WTC11 (cell line): Measurements from ENCODE around the gene SULT2B1. TPM values are rescaled to one million over a fixed set of nuclear protein-coding genes. Genes with fewer than 3 reads are reported as not detected.

Source experiments
- ATAC-seq: fragments of 200-7000 bp; cut with Tn5 transposase; 2 replicates; pipeline ENCODE4 v1.10.0; 2021; ENCODE audit warnings: mild to moderate bottlenecking, moderate library complexity
- CTCF ChIA-PET: fragments of 300-600 bp; sonication (Branson Sonifier 250); formaldehyde crosslinking; loops from one replicate; lab custom pipeline; 2021; ENCODE audit warnings: antibody characterized with exemption; lab: Charles Lee
- POLR2A ChIA-PET: fragments of 350-600 bp; sonication (Branson Sonifier 250); formaldehyde crosslinking; loops from one replicate; lab custom pipeline; 2021; ENCODE audit warnings: antibody characterized with exemption; lab: Charles Lee
- DNase-seq: peaks from one replicate; pipeline ENCODE4 v3.0.0; 2021; ENCODE audit warnings: low spot score
- H3K27ac Mint-ChIP-seq: 2 replicates; pipeline ENCODE4 v1.8.0; 2021; ENCODE audit warnings: mixed read lengths
- H3K27me3 Mint-ChIP-seq: 2 replicates; pipeline ENCODE4 v1.8.0; 2021; ENCODE audit warnings: low read depth, mild to moderate bottlenecking, moderate library complexity, mixed read lengths
- H3K36me3 Mint-ChIP-seq: 2 replicates; pipeline ENCODE4 v1.8.0; 2021; ENCODE audit warnings: mixed read lengths
- H3K4me1 Mint-ChIP-seq: 2 replicates; pipeline ENCODE4 v1.8.0; 2022; ENCODE audit warnings: mixed read lengths
- H3K4me3 Mint-ChIP-seq: 2 replicates; pipeline ENCODE4 v1.8.0; 2021; ENCODE audit warnings: mild to moderate bottlenecking, moderate library complexity, mixed read lengths
- H3K9me3 Mint-ChIP-seq: 2 replicates; pipeline ENCODE4 v1.8.0; 2021; ENCODE audit warnings: mixed read lengths
- AFF4 ChIP-seq: sonication (generic); formaldehyde crosslinking; IDR thresholded peaks from 2 replicates; pipeline ENCODE4 v1.8.1; 2023; ENCODE audit warnings: mild to moderate bottlenecking, missing genetic modification reagents, borderline replicate concordance
- AR ChIP-seq: fragments of 250-450 bp; sonication (Bioruptor Pico); IDR thresholded peaks from 2 replicates; pipeline ENCODE4 v1.9.0; 2021; ENCODE audit warnings: mild to moderate bottlenecking
- ATF6 ChIP-seq: sonication (generic); formaldehyde crosslinking; IDR thresholded peaks from 2 replicates; pipeline ENCODE4 v1.8.1; 2023; ENCODE audit warnings: mild to moderate bottlenecking, missing genetic modification reagents
- CBFB ChIP-seq: sonication (generic); formaldehyde crosslinking; IDR thresholded peaks from 2 replicates; pipeline ENCODE4 v1.8.1; 2022; ENCODE audit warnings: mild to moderate bottlenecking, low read depth, missing genetic modification reagents
- EMX1 ChIP-seq: fragments of 250-450 bp; sonication (Bioruptor Pico); IDR thresholded peaks from 2 replicates; pipeline ENCODE4 v1.8.0; 2021; ENCODE audit warnings: mild to moderate bottlenecking
- ERG ChIP-seq: fragments of 250-450 bp; sonication (Bioruptor Pico); IDR thresholded peaks from 2 replicates; pipeline ENCODE4 v1.8.0; 2021; ENCODE audit warnings: mild to moderate bottlenecking
- ETV6 ChIP-seq: sonication (generic); formaldehyde crosslinking; IDR thresholded peaks from 2 replicates; pipeline ENCODE4 v1.8.1; 2022; ENCODE audit warnings: mild to moderate bottlenecking, missing genetic modification reagents
- IRF1 ChIP-seq: sonication (generic); formaldehyde crosslinking; IDR thresholded peaks from 2 replicates; pipeline ENCODE4 v1.8.0; 2023; ENCODE audit warnings: missing genetic modification reagents
- JUN ChIP-seq: sonication (generic); formaldehyde crosslinking; IDR thresholded peaks from 2 replicates; pipeline ENCODE4 v1.8.0; 2023; ENCODE audit warnings: mild to moderate bottlenecking, missing genetic modification reagents
- MAX ChIP-seq: sonication (generic); formaldehyde crosslinking; IDR thresholded peaks from 2 replicates; pipeline ENCODE4 v1.8.0; 2022; ENCODE audit warnings: mild to moderate bottlenecking, missing genetic modification reagents
- NFE2L1 ChIP-seq: sonication (generic); formaldehyde crosslinking; IDR thresholded peaks from 2 replicates; pipeline ENCODE4 v1.8.1; 2023; ENCODE audit warnings: missing genetic modification reagents
- NFYB ChIP-seq: sonication (generic); formaldehyde crosslinking; conservative IDR thresholded peaks from 2 replicates; pipeline ENCODE4 v1.8.0; 2022; ENCODE audit warnings: low read depth, missing genetic modification reagents
- NR1H2 ChIP-seq: sonication (generic); formaldehyde crosslinking; IDR thresholded peaks from 2 replicates; pipeline ENCODE4 v1.9.0; 2021; ENCODE audit warnings: mild to moderate bottlenecking, moderate library complexity, missing genetic modification reagents
- OVOL2 ChIP-seq: fragments of 250-450 bp; sonication (Bioruptor Pico); IDR thresholded peaks from 2 replicates; pipeline ENCODE4 v1.9.0; 2021; ENCODE audit warnings: mild to moderate bottlenecking, borderline replicate concordance
- PRRX2 ChIP-seq: fragments of 250-450 bp; sonication (Bioruptor Pico); IDR thresholded peaks from 2 replicates; pipeline ENCODE4 v1.8.0; 2021; ENCODE audit warnings: mild to moderate bottlenecking
- RELA ChIP-seq: sonication (generic); formaldehyde crosslinking; IDR thresholded peaks from 2 replicates; pipeline ENCODE4 v1.8.1; 2022; ENCODE audit warnings: missing genetic modification reagents, mild to moderate bottlenecking, borderline replicate concordance
- ZNF138 ChIP-seq: sonication (generic); formaldehyde crosslinking; conservative IDR thresholded peaks from 2 replicates; pipeline ENCODE4 v1.8.1; 2022; ENCODE audit warnings: mild to moderate bottlenecking, moderate library complexity, missing genetic modification reagents
- ZNF416 ChIP-seq: fragments of 250-450 bp; sonication (Bioruptor Pico); IDR thresholded peaks from 2 replicates; pipeline ENCODE4 v1.9.0; 2021; ENCODE audit warnings: mild to moderate bottlenecking, inconsistent platforms
- ZNF532 ChIP-seq: fragments of 250-450 bp; sonication (Bioruptor Pico); IDR thresholded peaks from 2 replicates; pipeline ENCODE4 v1.9.0; 2021; ENCODE audit warnings: mild to moderate bottlenecking, borderline replicate concordance
- total RNA-seq: library from RNA; stranded (reverse); gene quantifications from 3 replicates; pipeline ENCODE4 v1.2.3, GENCODE V29; 2021

SULT2B1 gene
- total RNA-seq, 1 experiment from 2014 or later: 0.96 TPM

GRCh38 chr19:48568345-48568886, 16.4 kb downstream of the SULT2B1 start:
- no peaks in the 10 kb centered on the region for H3K9me3 Mint-ChIP-seq
- H3K27me3 Mint-ChIP-seq: peaks cover 6% of the 10 kb centered on the region; the same call in 1 of the 2 replicates
- ATAC-seq (peak; percentile 51), DNase-seq (no peak)
- ChIA-PET POLR2A (interaction anchor here (0.6 to 1.3 kb wide), 2 partner anchors 79 to 1025 kb away, joined by 4 read pairs; no protein-coding TSS in a partner anchor), CTCF (interaction anchor here (0.7 to 4.4 kb wide), 10 partner anchors 11 to 79 kb away, joined by 3 to 25 read pairs (median 3); no protein-coding TSS in a partner anchor)
- no peaks in the 10 kb centered on the region for H3K36me3 Mint-ChIP-seq
- no peak for TF ChIP-seq JUN (CRISPR knock-in tag)
- no peak for TF ChIP-seq RELA (CRISPR knock-in tag)
- TF ChIP-seq CBFB (CRISPR knock-in tag): no peak
- no peak for TF ChIP-seq ETV6 (CRISPR knock-in tag)
- no peak for TF ChIP-seq NR1H2 (CRISPR knock-in tag)
- TF ChIP-seq ZNF138: no peak
- TF ChIP-seq MAX (CRISPR knock-in tag): no peak
- no peak for TF ChIP-seq ZNF532 (CRISPR knock-in tag)
- no peak for TF ChIP-seq AR (CRISPR knock-in tag)
- TF ChIP-seq NFE2L1 (CRISPR knock-in tag): no peak
- no peak for TF ChIP-seq OVOL2 (CRISPR knock-in tag)
- no peak for TF ChIP-seq ERG (CRISPR knock-in tag)
- no peak for TF ChIP-seq AFF4 (CRISPR knock-in tag)
- no peak for TF ChIP-seq ATF6 (CRISPR knock-in tag)
- TF ChIP-seq IRF1: no peak
- no peak for TF ChIP-seq NFYB (CRISPR knock-in tag)
- no peak for TF ChIP-seq EMX1 (CRISPR knock-in tag)
- no peak for TF ChIP-seq ZNF416
- no peak for TF ChIP-seq PRRX2 (CRISPR knock-in tag)
- H3K4me3 Mint-ChIP-seq: no peak overlapping the region; the same call in 1 of the 2 replicates
- no peak overlapping the region for H3K27ac Mint-ChIP-seq
- peaks cover 15% of the 10 kb centered on the region for H3K4me1 Mint-ChIP-seq
